ENCODE data around the gene UTF1.

The UTF1 gene

GRCh38 chr10:133230044-133230361 lies at the start of gene UTF1:
TSS of gene UTF1 (plus strand) at chr10:133230217. CDS start at chr10:133230289, 72 bp downstream.
- DNase-seq = no peak

- no peak for DNase-seq
Observed at GRCh38 chr10:133180965-133181639, 48.9 kb upstream of the UTF1 start.

GRCh38 chr10:133182190-133182589 lies 47.8 kb upstream of the UTF1 start:
- no peak for DNase-seq

GRCh38 chr10:133182791-133183645 lies 47.0 kb upstream of the UTF1 start:
- DNase-seq = no peak

DNA sequence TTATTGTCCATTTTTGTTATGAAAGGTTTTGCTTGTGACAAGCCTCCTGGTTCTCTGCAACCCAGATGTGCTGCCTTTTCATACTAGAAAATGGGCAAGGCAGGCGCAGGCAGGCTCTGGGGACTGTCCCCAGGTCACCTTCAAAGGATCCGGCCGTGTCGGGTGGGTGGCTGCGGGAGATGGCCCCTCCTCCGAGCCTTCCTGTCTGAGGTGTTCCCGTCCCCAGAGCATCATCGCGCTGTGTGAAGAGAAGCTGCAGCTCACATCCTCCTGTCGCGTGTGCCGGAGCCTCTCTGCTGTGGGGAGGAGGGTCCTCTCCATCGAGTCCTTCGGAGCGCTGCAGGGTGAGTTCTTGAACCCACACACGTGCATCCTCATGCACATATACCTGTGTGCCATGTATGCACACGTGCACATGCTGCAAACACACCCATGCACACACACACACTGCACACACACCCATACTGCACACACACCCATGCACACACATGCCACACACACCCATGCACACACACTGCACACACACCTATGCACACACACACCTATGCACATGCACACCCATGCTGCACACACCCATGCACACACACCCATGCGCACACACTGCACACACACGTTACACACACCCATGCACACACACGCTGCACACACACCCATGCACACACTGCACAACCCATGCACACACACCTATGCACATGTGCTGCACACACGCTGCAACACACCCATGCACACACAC lies 46.2 kb upstream of the UTF1 start:
- DNase-seq = no peak

- DNase-seq = no peak
Observed at GRCh38 chr10:133184591-133185244, 45.3 kb upstream of the UTF1 start.

DNA sequence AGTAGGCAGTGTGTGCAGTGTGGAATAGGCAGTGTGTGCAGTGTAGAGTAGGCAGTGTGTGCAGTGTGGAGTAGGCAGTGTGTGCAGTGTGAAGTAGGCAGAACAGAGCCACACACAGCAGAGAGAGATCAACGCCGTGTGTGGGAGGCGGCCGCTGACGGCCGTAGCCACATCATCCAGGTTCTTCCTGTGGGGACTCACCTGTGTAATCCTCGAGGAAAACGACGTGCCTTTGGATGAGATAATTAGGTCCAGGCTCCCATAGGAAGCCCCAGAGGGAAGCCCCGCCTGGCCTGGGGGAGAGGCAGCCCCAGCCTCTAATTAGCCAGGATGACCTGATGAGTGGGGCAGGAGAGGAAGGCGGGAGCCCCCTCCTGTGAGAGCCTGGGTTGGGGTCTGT lies 44.6 kb upstream of the UTF1 start:
- no peak for DNase-seq

DNA sequence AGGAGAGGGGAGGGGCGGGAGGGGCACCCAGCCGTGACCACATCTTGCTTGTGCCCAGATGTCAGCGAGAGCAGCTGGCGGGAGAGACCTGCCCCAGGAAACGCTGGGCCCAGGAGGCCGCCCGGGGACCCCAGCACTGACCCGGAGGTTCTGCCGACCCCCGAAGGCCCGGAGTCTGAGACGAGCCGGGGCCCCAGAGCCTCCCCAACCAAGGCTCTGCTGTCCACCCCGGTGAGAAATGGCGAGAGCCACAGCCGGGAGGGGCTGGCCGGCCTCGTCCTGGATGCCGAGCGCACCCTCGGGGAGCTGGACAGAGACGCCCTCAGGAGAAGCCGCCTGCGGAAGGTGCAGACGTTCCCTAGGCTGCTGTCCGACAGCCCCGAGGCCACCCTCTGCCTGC lies 44.1 kb upstream of the UTF1 start:
- no peak for DNase-seq

DNA sequence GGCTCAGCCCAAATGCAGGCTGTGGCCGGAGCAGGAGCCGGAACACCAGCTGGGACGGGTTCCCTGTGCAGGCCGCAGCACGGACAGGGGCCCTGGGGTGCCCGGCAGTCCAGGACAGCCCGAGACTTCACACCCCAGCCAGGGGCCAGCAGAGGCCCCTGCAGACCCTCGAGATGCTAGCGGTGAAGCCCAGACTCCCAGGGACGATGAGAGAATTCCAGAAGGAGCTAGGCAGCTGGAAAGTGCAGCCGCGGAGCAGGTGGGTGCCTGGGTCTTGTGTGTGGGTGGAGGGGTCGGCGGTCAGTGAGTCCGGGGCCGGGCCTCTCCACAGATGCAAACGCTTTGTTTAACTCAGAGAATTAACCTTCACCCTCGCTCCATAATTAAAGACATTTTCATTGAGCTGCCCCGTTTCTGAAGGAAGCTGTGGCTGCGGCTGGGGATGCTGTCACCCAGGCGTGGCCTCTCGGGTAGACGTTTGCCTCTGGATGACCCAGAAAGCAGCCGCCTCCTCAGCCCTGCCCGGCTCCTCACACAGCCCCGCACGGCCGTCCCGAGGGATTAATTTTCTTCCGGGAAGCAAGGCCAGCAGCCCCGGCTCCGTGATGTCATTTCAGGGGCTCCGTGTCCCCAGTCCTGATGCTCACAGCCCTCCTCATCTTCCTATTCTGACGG lies 43.5 kb upstream of the UTF1 start:
- no peak for DNase-seq

GRCh38 chr10:133187091-133187905 lies 42.7 kb upstream of the UTF1 start:
- no peak for DNase-seq

GRCh38 chr10:133187906-133188681 lies 41.9 kb upstream of the UTF1 start:
- DNase-seq = no peak

GRCh38 chr10:133189256-133189655 lies 40.8 kb upstream of the UTF1 start:
- DNase-seq = no peak

- no peak for DNase-seq
Observed at GRCh38 chr10:133189726-133190125, 40.3 kb upstream of the UTF1 start.

DNA sequence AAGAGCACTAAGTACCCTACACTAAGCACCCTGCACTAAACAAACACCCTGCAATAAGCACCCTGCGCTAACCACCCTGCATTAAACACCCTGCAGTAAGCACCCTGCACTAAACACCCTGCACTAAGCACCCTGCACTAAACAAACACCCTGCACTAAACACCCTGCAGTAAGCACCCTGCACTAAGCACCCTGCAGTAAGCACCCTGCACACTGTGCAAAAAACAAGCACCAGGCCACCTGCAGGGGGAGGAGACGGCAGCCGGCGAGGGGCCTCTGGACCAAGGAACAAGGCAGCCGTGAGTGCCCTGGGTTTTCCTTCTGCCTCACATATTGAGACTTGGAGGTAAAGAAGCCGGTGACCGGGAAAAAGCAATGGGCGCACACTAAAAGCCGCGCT lies 39.8 kb upstream of the UTF1 start:
- DNase-seq = no peak

DNA sequence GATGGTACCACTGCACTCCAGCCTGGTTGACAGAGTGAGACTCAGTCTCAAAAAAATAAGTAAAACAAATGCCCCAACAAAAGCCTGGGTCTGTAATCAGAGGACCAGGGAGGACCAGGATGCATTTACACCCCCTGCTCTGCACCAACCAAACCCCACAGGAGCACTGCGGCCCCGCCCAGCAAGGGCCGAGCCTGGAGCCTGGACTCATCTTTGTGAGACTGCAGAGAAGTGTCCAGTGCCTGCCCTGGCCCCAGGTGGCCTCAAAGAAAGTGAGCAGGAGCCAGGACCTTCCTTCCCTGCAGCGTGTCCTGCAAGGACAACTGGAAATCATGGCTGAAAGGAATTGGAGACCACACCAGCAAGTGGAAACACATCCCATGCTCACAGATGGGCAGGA lies 38.4 kb upstream of the UTF1 start:
- no peak for DNase-seq

DNA sequence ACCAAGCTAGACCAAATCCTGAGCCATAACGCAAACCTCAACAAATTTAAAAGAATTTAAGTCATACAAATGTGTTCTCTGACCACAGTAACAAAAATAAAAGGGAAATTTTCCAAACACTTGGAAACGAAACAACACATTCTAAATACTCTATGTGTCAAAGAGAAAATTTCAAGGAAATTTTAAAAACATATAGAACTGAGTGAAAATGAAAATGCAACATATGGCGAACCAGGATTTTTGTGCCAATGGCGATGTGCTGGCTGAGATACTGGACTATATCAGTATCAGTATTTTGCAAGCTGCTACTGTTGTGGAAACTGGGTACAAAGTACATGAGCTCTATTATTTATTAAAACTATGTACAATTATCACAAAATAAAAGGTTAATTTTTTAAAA lies 35.9 kb upstream of the UTF1 start:
- no peak for DNase-seq

GRCh38 chr10:133195096-133195495 lies 34.9 kb upstream of the UTF1 start:
- no peak for DNase-seq

- no peak for DNase-seq
Observed at GRCh38 chr10:133195611-133196010, 34.4 kb upstream of the UTF1 start.

DNA sequence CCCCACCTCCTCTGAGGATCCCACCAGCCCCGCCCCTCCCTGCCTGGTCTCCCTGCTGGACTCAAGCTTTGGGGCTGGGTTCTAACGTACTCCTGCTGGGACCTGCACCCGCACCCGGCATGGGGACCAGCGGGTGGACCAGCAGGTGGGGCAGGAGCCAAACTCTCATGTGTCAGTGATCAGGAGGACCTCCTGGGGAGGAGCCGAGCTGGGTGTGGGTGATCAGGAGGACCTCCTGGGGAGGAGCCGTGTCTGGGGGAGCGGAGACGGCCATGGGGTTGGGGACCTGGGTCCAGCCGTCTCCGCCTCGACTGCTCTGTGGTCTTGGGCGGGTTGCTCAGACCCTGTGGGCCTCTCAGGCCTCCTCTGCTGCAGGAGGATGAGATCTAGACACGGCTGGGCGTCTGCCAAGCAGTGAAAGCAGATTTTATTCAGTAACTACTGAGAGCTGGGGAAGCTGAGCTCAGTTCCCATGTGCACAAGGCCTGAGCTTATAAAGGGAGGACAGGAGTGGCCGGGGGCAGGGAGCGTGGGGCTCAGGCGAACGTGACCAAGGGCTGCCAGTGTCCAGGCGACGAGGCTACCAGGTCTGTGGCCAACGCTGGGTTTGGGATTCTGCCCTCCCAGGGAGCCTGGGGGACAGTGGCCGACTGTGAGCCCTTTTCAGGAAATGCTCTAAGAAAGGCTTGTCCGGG lies 33.6 kb upstream of the UTF1 start:
- DNase-seq = no peak

Measured in NCI-H1105 treated with DMSO at 0.1 percent for 48 hours (cell line).